HG02759 (cell line): ENCODE measurements around the gene LAMTOR4.
"Not testable (repeated sequence)": the region's sequence is repeated elsewhere in the genome, so short reads cannot be mapped to it uniquely, and the experiment has no call there.

Experiments
- ATAC-seq: cut with Tn5 transposase; IDR thresholded peaks from one replicate; pipeline ENCODE4 v1.9.1; 2021; ENCODE audit warnings: mild to moderate bottlenecking, moderate library complexity; ENCODE audit not compliant: unreplicated experiment

The LAMTOR4 gene

DNA sequence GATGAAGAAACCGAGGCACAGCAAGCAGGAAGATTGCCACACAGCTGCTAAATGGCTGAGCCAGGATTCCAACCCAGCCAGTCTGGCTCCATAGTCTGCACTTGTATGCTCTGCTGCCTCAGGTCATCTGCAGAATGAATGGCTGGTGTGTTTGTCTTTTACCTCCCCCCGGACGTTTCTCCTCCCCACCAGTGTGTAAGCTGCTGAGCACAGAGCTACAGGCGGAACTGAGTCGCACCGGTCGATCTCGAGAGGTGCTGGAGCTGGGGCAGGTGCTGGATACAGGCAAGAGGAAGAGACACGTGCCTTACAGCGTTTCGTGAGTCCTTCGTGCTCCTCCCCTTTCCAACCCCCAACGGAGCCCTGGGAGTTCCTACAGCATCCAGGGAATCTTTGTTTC is 26.7 kb upstream of the LAMTOR4 start:
- ATAC-seq: no peak

DNA sequence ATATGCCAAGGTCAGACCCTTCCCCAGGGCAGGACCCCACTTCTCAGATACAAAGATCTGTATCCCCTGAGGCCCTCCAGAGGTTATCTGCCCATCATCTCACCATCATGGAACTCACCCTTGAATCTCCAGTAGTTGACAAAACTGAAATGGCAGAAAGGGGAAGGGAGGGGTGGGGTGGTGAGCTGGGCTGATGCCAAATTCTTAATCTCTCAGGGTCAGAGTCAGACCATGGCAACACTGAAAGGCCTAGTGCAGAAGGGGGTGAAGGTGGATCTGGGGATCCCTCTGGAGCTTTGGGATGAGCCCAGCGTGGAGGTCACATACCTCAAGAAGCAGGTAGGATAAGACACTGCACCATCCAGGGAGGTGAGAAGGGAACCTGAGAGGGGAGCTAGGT is 26.1 kb upstream of the LAMTOR4 start:
- no peak for ATAC-seq

DNA sequence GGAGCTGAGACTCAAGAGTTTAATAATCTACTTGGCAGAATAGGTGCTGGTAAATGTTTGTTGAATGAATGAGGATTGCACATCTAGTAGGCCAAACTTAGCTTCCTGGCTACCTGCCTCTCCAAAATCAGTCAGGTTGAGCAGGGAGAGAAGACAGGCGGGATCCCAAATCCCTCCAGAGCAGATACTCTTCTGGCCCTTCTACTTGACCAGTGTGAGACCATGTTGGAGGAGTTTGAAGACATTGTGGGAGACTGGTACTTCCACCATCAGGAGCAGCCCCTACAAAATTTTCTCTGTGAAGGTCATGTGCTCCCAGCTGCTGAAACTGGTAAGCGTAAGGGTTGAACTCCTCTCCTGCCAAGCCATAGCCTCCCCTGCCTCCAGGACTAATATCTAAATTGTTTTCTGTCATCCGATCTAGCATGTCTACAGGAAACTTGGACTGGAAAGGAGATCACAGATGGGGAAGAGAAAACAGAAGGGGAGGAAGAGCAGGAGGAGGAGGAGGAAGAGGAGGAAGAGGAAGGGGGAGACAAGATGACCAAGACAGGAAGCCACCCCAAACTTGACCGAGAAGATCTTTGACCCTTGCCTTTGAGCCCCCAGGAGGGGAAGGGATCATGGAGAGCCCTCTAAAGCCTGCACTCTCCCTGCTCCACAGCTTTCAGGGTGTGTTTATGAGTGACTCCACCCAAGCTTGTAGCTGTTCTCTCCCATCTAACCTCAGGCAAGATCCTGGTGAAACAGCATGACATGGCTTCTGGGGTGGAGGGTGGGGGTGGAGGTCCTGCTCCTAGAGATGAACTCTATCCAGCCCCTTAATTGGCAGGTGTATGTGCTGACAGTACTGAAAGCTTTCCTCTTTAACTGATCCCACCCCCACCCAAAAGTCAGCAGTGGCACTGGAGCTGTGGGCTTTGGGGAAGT is 24.2 kb upstream of the LAMTOR4 start:
- ATAC-seq: no peak

DNA sequence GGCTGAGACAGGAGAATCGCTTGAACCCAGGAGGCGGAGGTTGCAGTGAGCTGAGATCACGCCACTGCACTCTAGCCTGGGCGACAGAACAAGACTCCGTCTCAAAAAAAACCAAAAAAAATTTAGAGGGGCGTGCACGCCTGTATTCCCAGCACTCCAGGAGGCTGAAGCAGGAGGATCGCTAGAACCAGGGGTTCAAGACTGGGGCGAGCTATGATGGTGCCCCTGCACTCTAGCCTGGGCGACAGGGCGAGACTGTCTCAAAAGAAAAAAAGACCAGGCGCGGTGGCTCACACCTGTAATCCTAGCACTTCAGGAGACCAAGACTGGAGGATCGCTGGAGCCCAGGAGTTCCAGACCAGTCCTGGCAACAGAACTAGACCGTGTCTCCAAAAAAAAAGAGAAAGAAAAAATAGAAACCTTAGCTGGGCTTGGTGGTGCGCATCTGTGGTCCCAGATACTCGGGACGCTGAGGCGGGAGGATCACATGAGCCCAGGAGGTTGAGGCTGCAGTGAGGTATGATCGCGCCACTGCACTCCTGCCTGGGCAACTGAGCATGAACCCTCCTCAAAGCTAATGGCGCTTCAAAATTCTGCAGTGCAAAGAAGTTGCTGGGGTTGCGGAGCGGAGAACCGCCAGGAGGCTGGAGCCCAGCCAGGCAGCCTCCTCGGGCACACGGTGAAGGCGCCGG is 22.3 kb upstream of the LAMTOR4 start:
- no peak for ATAC-seq

DNA sequence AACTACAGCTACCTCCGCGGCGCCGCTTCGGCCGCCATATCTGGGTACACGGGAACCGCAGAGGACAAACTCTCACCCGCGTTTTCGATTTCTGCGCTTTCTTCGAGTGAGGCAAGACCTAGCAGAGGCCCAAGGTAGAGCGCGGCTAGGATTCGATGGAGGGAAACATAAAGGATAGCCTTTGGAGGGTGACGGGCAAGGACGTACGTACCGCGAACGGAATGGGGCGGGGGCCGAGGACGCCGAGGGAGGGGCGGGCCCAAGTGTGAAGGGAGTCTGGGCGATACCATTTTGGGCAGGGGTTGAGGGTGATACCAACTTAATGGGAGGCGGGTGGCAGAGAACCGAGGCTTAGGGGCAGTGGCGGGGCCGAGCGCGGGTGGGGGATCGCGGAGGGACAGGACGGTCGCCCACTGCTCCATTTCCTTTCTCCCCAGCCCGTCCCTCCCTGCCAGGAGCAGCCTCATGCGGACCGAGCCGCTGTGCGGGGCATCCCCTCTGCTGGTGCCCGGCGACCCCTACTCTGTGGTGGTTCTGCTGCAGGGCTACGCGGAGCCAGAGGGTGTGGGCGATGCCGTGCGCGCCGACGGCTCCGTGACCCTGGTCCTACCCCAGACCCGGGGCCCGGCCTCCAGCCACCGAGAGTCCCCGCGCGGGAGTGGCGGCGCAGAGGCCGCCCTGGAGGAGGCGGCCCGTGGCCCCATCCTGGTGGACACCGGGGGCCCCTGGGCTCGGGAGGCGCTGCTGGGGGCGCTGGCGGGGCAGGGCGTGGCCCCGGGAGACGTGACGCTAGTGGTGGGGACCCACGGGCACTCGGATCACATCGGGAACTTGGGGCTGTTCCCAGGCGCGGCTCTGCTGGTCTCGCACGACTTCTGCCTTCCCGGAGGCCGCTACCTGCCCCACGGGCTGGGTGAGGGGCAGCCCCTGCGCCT is 21.5 kb upstream of the LAMTOR4 start, which contains the start of gene MBLAC1:
Gene MBLAC1, plus strand, starts transcription at position 37 of the 935 bp plus-strand sequence. Its CDS starts 429 bp downstream, at position 466.
- peak; percentile 65 for ATAC-seq

DNA sequence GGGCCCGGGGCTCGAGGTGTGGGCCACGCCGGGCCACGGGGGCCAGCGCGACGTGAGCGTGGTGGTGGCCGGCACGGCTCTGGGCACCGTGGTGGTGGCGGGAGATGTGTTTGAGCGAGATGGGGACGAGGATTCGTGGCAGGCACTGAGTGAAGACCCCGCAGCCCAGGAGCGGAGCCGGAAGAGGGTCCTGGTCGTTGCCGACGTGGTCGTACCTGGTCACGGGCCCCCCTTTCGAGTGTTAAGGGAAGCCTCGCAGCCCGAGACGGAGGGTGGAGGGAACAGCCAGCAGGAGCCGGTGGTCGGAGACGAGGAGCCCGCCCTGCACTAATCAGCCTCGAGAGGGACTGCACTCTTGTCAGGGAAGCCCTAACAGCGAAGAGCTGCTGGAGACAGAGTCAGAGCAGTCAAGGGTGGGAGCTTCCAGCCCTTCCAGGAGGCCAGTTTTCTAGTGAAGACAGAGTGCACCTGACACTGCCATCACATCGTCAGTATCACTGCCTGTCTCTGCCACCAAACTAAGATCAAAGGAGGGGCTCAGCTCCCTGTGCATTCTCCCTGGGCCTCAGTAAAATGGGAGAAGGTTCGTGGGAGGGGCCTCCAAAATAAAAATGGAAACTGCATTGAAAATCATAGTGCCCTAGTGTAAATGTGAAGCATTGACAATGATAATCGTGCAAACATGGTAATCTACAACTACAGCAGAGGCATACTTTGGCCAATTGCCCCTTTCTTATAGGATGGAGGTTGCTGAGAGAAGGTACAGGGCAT is 20.7 kb upstream of the LAMTOR4 start:
- ATAC-seq: no peak

DNA sequence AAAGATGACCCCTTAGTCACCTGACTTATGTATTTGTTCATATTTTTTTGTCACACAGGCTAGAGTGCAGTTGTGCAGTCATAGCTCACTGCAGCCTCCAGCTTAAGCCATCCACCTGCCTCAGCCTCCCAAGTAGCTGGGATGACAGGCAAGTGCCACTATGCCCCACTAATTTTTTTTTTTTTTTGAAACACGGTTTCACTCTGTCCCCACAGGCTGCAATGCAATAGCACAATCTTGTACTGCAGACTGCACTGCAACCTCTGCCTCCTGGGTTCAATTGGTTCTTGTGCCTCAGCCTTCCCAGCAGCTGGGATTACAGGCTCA is 20.1 kb upstream of the LAMTOR4 start:
- no peak for ATAC-seq

DNA sequence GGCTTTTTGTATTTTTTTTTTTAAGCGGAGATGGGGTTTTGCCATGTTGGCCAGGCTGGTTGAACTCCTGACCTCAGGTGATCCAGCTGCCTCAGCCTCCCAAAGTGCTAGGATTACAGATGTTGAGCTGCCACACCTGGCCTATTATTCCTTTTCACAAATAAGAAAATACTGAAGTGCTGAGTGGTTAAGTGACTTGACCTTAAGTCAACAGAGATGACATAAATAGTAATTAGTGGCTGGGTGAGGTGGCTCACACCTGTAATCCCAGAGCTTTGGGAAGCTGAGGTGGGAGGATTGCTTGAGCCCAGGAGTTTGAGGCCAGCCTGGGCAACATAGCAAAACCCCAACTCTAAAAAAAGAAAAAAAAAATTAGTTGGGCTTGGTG is 18.5 kb upstream of the LAMTOR4 start:
- ATAC-seq: not testable (repeated sequence)

DNA sequence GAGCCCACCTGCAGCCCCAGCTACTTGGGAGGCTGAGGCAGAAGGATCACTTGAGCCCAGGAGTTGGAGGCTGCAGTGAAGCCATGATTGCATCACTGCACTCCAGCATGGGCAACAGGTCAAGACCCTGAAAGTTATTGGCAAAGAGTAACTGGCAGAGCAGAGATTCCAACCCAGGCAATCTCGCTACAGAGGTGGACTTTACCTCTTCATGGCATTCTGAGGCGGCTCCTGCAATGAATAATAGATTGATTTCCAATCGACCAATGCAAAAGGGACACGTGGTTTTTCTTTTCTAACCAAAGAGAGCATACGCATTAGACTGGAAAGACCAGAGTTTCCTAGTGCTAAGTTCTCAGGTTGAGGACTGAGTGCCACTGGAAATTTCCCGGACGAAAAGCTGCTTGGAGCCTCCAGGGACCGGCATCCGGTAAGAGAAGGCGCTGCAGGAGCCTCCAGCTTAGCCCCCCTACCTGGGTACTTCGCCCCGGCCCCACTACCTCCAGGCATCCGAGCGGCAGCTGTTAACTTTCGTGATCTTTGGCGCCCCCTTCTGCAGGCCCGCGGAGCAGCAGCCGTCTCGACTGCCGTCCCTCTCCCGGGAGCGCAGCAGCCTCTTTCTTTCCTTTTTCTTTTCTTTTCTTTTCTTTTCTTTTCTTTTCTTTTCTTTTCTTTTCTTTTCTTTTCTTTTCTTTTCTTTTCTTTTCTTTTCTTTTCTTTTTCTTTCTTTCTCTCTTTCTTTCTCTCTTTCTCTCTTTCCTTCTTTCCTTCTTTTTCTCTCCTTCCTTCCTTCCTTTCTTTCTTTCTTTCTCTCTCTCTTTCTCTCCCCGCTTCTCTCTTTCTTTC is 17.9 kb upstream of the LAMTOR4 start:
- ATAC-seq: no peak

DNA sequence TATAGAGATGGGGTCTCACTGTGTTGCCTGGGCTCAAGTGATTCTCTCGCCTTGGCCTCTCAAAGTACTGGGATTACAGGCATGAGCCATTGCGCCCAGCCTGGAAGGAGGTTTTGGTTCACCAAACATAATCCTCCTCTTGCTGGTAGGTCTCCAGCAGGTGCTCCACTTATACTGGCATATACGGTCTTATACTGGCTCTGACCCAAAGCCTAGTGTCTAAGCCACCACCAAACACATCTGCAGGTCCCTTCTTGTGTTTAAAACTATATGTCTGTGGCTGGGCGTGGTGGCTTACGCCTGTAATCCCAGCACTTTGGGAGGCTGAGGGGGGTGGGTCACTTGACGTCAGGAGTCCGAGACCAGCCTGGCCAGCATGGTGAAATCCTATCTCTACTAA is 16.6 kb upstream of the LAMTOR4 start:
- no peak for ATAC-seq

DNA sequence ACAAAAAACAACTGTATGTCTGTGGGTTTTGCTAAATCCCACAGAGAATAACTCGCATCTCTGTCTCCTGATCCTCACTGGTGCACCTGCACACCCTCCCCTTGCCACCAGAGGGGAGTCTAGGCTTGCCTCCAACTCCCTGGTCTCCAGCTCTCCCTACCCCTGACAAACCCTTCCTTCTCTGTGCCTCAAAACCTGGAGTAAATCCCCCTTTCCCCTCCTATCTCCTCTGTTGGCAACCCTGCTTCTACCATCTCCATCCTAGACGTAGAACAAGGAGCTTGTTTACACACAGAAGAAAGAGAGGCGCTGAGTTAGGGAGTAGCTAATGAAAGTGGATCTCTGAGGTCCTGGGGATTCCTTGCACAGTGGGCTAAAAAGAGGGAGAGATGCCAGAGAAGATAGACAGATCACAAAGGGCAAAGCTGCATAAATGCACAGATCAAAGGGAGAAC is 16.0 kb upstream of the LAMTOR4 start:
- ATAC-seq: peak; percentile 63

DNA sequence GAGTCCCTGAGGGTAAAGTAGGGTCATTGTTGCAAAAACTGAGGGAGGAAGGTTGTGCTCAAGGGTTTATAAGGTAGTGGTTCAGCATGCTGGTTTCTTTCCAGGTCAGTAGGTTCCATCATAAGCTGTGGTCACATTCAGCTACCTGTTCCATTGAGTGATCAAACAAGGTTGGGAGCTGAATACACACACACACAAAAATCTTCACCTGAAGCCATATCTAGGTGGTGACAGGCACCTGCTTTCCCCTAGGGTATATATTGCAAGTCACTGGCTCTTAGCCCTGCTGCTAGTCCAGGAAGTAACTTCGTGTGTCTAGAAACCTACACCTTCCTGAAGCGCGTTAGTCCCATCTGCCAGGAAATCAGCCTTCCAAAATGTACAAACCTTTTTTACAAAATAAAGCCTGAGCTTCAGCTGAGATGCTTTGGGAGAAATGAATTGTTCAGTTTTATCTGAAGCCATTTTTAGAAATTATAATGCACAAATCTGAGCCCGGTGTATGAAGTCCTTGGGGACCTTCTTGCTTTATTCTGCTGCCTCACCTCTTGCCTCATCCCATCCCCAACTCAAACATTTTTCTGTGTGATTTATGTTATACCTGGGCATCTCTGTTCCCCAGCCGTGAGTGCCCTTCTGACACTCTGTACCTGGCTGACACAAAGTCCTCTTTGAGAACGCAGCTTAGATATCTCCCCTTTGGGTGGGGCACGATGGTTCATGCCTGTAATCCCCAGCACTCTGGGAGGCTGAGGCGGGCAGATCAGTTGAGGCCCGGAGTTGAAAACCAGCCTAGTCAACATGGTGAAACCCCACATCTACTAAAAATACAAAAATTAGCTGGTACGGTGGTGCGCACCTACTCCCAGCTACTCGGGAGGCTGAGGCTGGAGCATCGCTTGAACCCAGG is 10.6 kb upstream of the LAMTOR4 start:
- no peak for ATAC-seq

DNA sequence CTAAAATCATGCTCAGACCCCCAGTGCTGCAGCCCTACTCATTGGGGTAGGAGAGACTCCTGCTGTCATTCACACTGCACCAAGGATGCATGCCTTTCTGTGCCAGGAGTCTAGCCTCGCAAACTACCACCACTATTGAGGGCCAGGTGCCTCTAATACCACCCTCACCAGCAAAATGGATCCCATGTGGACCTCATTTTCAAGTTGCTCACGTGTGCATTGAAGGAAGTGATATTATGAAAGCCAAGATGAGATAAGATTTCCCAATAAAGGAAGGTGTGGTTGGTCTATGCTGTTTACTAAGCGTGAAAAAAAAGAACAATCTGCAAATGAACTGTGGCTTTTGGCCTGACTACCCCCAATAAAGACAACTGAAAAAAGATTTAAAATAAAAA is 7.2 kb upstream of the LAMTOR4 start:
- ATAC-seq: no peak

DNA sequence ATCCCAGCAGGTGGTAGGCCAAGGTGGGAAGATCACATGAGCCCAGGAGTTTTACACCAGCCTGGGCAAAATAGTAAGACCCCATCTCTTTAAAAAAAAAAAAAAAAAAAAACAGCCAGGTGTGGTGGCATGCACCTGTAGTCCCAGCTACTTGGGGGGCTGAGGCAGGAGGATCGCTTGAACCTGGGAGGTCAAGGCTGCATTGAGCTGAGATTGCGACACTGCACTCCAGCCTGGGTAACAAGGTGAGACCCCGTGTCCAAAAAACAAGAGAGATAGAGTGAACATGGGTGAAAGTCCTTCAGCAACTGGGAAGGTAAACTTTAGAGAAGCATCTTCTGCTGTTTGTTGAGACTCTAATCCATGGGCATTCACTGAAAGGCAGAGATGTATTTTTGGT is 6.3 kb upstream of the LAMTOR4 start:
- no peak for ATAC-seq

DNA sequence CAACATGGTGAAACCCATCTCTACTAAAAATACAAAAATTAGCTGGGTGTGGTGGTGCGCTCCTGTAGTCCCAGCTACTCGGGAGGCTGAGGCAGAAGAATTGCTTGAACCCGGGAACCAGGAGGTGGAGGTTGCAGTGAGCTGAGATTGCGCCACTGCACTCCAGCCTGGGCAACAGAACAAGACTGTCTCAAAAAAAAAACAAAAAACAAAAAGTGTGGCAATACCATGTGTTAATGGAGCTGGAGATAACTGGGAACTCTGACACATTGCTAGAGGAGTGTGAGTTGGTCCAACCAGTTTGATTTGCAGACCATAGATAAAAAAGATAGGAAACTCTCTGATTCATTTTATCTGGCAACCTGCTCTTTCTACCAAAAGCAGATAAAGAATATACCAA is 2.4 kb upstream of the LAMTOR4 start:
- not testable (repeated sequence) for ATAC-seq

DNA sequence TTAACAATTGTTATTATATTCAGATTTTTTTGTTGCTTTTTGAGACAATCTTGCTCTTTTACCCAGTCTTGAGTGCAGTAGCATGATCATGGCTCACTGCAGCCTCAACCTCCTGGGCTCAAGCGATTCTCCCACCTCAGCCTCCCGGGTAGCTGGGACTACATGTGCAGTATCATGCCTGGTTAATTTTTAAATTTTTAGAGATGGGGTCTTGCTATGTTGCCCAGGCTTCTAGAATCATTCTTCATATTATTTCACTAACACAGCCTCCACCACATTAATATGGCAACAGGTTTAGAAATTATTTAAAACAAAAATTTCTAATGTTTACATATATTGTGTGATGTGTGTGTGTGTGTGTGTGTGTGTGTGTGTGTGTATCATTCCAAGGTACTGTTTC is 1.4 kb upstream of the LAMTOR4 start:
- ATAC-seq: no peak

DNA sequence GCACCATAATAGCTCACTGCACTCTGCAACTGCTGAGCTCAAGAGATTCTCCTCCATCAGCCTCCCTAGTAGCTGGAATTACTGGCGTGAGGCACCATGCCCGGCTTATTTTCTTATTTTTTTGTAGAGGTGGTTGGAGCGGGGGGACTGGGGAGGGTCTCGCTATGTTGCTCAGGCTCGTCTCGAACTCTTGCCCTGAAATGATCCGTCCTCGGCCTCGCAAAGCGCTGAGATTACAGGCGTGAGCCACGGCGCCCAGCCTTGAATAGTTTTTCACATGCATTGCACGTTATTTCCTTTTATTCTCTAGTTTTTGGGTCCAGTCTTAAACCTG is 526 bp upstream of the LAMTOR4 start:
- no peak for ATAC-seq

DNA sequence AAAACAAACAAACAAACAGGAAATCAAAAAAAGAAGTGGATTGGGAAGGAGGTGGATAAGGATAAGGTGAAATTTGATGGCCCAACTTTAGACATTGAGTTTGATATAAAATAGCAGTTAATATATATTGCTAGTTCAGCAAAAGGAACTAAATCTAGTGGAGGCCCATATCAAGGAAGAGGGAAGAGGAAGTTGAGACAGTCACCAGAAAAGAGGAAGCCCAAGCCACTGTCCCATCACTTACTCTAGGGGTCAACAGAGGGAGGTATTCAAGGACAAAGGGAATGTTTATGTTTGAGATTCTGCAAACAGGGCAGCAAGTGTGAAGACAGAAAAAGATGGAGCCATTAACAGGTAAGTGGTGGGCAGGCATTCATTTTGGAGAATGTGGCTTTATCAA is 3.7 kb downstream of the LAMTOR4 start:
- no peak for ATAC-seq
